Measurements from ENCODE around the gene CHKA.
"Not testable (repeated sequence)": the region's sequence is repeated elsewhere in the genome, so short reads cannot be mapped to it uniquely, and the experiment has no call there.

The CHKA gene

DNA sequence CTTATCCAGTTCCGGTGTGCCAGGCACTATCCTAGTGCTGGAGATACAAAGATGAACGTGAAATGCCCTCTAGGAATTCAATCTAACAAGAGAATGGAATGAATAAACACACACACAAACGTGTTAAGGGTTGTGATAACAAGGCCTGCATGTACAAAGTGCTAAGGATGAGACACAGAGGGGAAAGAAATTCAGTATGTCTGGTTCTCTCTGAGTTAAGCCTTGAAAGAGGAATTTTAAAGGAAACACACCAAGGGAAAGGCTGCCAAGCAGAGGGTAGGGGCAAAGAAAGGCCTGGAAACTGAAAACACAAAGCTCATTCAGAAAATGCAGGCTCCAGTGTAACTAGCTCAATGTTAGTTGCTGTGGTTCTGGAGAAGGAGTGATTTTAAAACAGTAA lies 4.2 kb downstream of the CHKA start:
- no peak for DNase-seq (ENCODE audit: extremely low read depth in 1 of 2, low read depth in 1 of 2)

GRCh38 chr11:68116126-68116525 lies 5.1 kb downstream of the CHKA start:
- no peak for DNase-seq (ENCODE audit: extremely low read depth in 1 of 2, low read depth in 1 of 2)

- no peak for DNase-seq (ENCODE audit: extremely low read depth in 1 of 2, low read depth in 1 of 2)
These were observed 5.9 kb downstream of the CHKA start for GRCh38 chr11:68115285-68115684.

DNA sequence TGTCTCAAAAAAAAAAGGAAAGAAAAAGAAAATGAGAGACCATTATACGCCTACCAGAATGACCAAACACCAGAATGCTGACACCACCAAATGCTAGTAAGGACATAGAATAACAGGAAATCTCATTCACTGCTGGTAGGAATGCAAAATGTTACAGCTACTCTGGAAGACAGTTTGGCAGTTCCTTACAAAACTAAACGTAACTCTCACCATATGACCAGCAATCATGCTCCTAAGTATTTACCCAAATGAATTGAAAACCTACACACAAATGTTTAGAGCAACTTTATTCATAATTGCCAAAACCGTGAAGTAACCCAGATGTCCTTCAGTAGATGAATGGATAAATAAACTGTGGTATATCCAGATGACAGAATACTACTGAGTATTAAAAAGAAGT lies 7.2 kb downstream of the CHKA start:
- no peak for DNase-seq (ENCODE audit: extremely low read depth in 1 of 2, low read depth in 1 of 2)

DNA sequence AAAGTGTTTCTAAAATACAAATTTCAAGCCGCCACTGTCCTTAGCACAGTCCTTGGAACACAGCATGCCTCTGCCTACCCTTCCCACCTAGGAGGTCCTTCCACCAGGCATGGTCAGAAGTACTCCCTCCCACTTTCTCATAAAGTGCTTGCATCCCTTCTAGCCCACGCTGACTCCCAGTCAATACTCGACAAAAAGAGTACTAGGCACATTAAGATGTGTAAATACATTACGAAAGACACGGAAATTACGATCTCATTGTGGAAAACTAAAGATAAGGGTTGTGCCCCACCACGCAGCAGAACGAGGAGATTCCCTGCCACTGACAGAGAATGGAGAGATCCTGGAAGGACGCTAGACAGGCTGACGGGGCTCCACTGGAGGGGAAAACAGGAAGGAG lies 13.5 kb downstream of the CHKA start:
- DNase-seq (ENCODE audit: extremely low read depth in 1 of 2, low read depth in 1 of 2) = no peak

GRCh38 chr11:68106165-68106940 lies 14.8 kb downstream of the CHKA start:
- DNase-seq (ENCODE audit: extremely low read depth in 1 of 2, low read depth in 1 of 2) = no peak

- no peak for DNase-seq (ENCODE audit: extremely low read depth in 1 of 2, low read depth in 1 of 2)
These were observed 21.4 kb downstream of the CHKA start for GRCh38 chr11:68099474-68100405.

DNA sequence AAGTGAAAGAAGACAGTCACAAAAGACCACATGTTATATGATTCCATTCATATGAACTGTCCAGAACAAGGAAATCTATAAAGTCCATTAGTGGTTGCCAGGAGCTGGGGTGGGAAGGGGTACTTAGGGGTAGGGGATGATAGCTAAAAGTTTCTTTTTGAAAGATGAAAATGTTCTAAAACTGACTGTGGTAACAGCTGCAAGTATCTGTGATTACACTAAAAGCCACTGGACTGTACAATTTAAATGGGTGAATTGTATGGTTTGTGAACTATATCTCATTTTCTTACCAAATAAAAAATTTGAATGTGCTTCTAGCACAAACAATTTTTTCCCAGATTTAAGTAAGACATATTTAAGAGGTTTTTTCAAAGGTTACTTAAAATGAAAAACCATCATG lies 22.1 kb downstream of the CHKA start:
- DNase-seq (ENCODE audit: extremely low read depth in 1 of 2, low read depth in 1 of 2) = no peak

DNA sequence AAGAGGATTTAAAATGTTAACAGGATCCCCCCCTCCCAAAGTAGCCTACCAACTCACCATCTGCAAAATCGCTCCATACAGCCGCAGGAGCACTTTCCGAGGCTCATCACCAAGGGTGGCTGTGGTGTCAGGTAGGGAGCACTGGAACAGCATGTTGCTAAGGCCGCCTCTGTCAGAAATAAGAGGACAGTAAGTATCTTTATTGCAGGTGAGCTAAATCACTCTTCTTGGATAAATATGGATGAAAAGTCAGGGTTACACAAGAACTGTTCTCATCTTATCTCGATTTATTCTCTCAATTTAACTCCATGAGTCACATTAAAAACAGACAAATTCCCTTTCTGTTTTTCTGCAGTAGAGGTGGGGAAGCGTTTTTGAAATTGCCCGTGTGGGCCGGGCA lies 24.2 kb downstream of the CHKA start:
- DNase-seq (ENCODE audit: extremely low read depth in 1 of 2, low read depth in 1 of 2) = no peak

- no peak for DNase-seq (ENCODE audit: extremely low read depth in 1 of 2, low read depth in 1 of 2)
These were observed 27.6 kb downstream of the CHKA start for GRCh38 chr11:68093565-68093964.

- DNase-seq (ENCODE audit: extremely low read depth in 1 of 2, low read depth in 1 of 2) = not testable (repeated sequence)
These were observed 28.2 kb downstream of the CHKA start for GRCh38 chr11:68092946-68093345.

DNA sequence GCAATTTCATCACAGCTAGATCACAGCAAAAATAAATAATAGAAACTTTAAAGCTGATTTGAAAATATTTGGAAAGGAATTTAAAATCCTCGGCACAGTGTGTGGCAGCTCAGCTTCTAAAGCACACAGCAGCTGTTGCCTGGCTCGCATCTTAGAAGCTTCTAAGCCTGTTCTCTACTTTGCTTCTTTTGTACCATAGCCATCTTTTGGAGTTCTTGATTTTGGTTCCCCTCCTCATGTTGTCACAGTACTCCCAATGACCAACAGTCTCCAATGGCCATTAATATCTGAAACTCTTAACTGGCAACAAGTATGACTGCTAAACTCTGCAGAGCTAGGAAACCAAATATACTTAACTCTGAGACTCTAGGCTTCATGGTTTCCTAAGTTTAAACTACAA lies 28.8 kb downstream of the CHKA start:
- DNase-seq (ENCODE audit: extremely low read depth in 1 of 2, low read depth in 1 of 2) = no peak

- DNase-seq (ENCODE audit: extremely low read depth in 1 of 2, low read depth in 1 of 2) = no peak
These were observed 30.5 kb downstream of the CHKA start for GRCh38 chr11:68090706-68091105.

GRCh38 chr11:68090287-68090686 lies 30.9 kb downstream of the CHKA start:
- no peak for DNase-seq (ENCODE audit: extremely low read depth in 1 of 2, low read depth in 1 of 2)

DNA sequence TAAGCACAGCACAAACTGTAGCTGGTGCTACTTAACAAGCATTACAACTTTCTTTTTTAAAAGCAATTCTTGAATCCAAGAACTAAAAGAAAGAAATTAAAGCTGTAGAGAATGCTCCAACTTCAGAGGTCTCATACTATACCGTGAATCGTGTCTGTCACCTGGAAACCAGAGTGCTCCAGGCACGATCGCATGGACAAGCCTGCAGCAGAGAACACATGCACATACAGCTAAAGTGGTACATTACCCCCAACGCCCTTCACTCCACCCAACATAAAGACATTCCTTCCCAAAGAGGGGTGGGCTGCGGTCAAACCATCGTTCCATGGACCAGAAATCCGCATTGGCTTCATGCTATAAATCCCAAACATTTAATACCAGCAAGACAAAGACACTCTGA lies 31.5 kb downstream of the CHKA start:
- no peak for DNase-seq (ENCODE audit: extremely low read depth in 1 of 2, low read depth in 1 of 2)

GRCh38 chr11:68083517-68083916 lies 37.7 kb downstream of the CHKA start:
- DNase-seq (ENCODE audit: extremely low read depth in 1 of 2, low read depth in 1 of 2) = no peak

DNA sequence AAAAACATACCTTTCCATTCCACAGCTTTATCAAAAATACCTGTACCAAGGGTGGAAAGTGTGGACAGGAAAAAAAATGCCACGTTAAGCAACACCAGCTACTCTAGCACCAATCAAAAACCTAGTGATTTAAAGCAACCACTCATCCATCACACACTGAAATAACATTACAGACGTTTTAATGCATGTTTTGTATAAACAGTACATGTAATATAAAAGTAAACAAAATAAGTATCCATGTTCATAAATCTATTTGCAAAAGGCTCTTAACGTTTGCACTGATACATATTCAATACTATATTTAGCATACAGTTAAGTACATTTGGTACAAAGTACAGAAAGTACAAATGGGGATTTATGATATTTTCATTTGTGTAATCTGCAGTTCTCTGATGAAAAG lies 38.7 kb downstream of the CHKA start:
- DNase-seq (ENCODE audit: extremely low read depth in 1 of 2, low read depth in 1 of 2) = no peak

DNA sequence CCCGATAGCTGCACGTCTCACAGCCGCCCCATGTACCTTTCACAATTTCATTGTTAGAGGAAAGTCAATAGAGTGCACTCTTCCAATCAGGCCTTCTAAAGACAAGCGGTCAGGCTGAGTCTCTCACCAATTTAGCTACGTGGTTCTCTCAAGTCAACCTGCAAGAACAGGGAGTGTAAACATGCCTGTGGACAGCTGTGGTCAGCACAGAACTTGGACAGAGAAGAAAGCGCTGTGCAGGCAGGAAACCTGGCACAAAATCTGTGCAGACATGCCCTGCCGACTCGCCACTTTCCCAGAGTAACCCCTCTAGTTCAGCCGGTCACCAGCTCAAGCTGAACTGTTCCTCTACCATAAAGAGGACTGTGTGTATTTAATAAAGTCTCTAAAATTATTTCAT lies 39.5 kb downstream of the CHKA start:
- no peak for DNase-seq (ENCODE audit: extremely low read depth in 1 of 2, low read depth in 1 of 2)

GRCh38 chr11:68080860-68081259 lies 40.3 kb downstream of the CHKA start:
- no peak for DNase-seq (ENCODE audit: extremely low read depth in 1 of 2, low read depth in 1 of 2)

DNA sequence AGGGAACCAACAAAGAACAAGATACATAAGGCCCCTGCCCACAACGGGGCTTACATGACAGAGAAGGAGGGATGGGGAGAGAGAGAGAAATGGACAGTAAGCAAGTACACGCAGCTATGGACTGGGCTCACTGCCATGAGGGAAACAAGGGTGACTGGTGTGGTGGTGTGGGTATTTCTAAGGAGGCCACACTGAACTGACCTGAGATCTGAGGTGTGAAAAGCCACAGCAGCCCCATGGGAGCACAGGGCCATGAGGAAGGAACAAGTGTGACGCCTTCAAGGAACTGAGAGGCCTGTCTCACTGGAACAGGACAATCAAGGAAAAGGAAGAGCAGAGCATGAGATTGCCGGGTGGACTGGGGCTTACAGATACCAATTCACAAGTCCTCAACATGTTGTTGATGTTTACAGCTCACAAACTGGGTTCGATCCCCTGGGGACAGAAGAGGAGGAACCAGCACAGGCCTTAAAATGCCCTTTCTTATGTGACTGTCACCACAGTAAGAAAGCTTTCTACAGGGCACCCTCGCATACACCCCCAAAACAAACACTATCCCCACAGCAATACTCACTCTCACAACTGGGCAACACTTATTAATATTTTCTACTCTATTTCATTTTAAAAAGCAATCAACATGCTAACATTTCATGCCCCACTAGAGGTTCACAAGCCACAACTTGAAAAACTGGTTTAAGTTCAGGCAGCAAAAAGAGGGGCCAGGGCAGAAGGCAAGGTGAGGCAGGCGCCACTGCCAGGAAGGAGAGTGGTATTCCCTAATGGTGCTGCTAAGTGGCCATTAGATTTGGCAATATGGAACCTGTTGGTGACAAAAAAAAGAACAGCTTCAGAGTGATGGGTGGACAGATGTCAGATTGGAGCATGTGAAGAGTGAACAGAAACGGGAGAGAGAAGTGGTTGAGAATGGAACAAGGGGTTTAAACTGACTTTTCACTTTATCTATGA lies 43.3 kb downstream of the CHKA start:
- DNase-seq (ENCODE audit: extremely low read depth in 1 of 2, low read depth in 1 of 2) = no peak

All from stimulated activated CD8-positive, alpha-beta memory T cell treated with anti-CD3 and anti-CD28 coated beads, Interleukin-7, amount 100 ng/mL, for 48 hours (primary cell).